ENCODE data around the gene CAMK2D. TPM values are rescaled to one million over a fixed set of nuclear protein-coding genes. Genes with fewer than 3 reads are reported as not detected.

The CAMK2D gene
- total RNA-seq, 1 experiment from 2014 or later = 9.0 TPM

- Histone ChIP-seq H3K9ac (ENCODE audit: extremely low read depth, insufficient read length, low read length) (no peak overlapping the region), H2BK20ac (ENCODE audit: low read depth, low read length, poor library complexity, severe bottlenecking) (no peak overlapping the region), H3K79me1 (ENCODE audit: insufficient read depth, low read depth, low read length, poor library complexity, severe bottlenecking) (no peaks in the 10 kb centered on the region), H3K27me3 (ENCODE audit: insufficient read depth, low read length) (no peaks in the 10 kb centered on the region), H3K14ac (ENCODE audit: insufficient read depth, low read length) (no peak overlapping the region), H3K9me3 (ENCODE audit: control insufficient read depth, low read depth, low read length) (no peaks in the 10 kb centered on the region), H2AK5ac (ENCODE audit: insufficient read length, low read length) (no peak overlapping the region), H2AFZ (ENCODE audit: low read length) (no peak overlapping the region), H3T11ph (ENCODE audit: low read length) (no peak overlapping the region), H3K23ac (ENCODE audit: insufficient read length, low read depth, low read length) (no peak overlapping the region), H3K56ac (ENCODE audit: insufficient read length, low read depth, low read length) (no peak overlapping the region), H2BK5ac (ENCODE audit: insufficient read length, low read length) (no peak overlapping the region), H3K79me2 (ENCODE audit: insufficient read depth, low read length) (no peaks in the 10 kb centered on the region), H2BK12ac (ENCODE audit: insufficient read length, low read depth, low read length) (no peak overlapping the region), H3K4me1 (ENCODE audit: insufficient read depth, low read length) (no peaks in the 10 kb centered on the region), H3K4ac (ENCODE audit: low read depth, low read length) (no peak overlapping the region), H4K8ac (replicated peaks; ENCODE audit: insufficient read length, low read depth, low read length) (no peak overlapping the region), H4K91ac (ENCODE audit: insufficient read length, low read depth, low read length) (no peak overlapping the region), H3K18ac (ENCODE audit: insufficient read length, low read depth, low read length) (no peak overlapping the region), H3K23me2 (ENCODE audit: insufficient read length, low read depth, low read length, poor library complexity, severe bottlenecking) (no peaks in the 10 kb centered on the region), H4K20me1 (ENCODE audit: control insufficient read depth, insufficient read depth, insufficient read length) (no peaks in the 10 kb centered on the region), H3K4me2 (ENCODE audit: insufficient read depth, insufficient read length, low read length) (no peak overlapping the region), H4K5ac (ENCODE audit: insufficient read length, low read depth, low read length) (no peak overlapping the region), H2BK120ac (ENCODE audit: low read depth, low read length, poor library complexity, severe bottlenecking) (no peak overlapping the region), H3K27ac (ENCODE audit: insufficient read length, low read depth, low read length) (no peak overlapping the region), H2BK15ac (ENCODE audit: low read depth, low read length) (no peak overlapping the region)
- Mint-ChIP-seq H3K27me3 (ENCODE audit: low read depth) (no peaks in the 10 kb centered on the region), H3K36me3 (ENCODE audit: insufficient read depth in 1 of 3, low read depth in 3 of 3) (no peaks in the 10 kb centered on the region), H3K4me1 (no peaks in the 10 kb centered on the region), H3K27ac (no peak overlapping the region), H3K4me3 (no peak overlapping the region), H3K9me3 (no peaks in the 10 kb centered on the region)
- no CpG with 5 or more reads among the region's 1 CpG for WGBS (ENCODE audit: extremely low coverage, insufficient read length, low lambda C conversion rate)
- no peak for DNase-seq
- TF ChIP-seq CTCF (conservative IDR thresholded peaks at IDR 0.05) = no peak
Measured at GRCh38 chr4:113616443-113616842, 145.1 kb downstream of the CAMK2D start.
